Stimulated activated CD4-positive, alpha-beta T cell treated with anti-CD3 and anti-CD28 coated beads, Interleukin-2, amount 100 ng/mL, for 24 hours (primary cell): ENCODE measurements around the gene LRRK1.
A peak's percentile ranks its signal among the peaks of the same experiment; 100 is the strongest.

Experiments used
- DNase-seq, 2 donors: peaks; one replicate each; pipeline ENCODE4 v3.0.0-alpha.2; 2020

Gene LRRK1

GRCh38 chr15:101008158-101009139 lies 89.3 kb downstream of the LRRK1 start:
- peak; percentile 92 to 93 for DNase-seq

GRCh38 chr15:101009176-101009575 lies 90.0 kb downstream of the LRRK1 start:
- DNase-seq, result peak in 1 of 2 donors; percentile 10

GRCh38 chr15:101010781-101011180 lies 91.6 kb downstream of the LRRK1 start:
- peak in 1 of 2 donors; percentile 4 for DNase-seq

GRCh38 chr15:101012326-101013200 lies 93.4 kb downstream of the LRRK1 start:
- DNase-seq, result peak in 1 of 2 donors; percentile 11

- peak in 1 of 2 donors; percentile 9 for DNase-seq
Observed at GRCh38 chr15:101013201-101013550, 94.0 kb downstream of the LRRK1 start.

- peak in 1 of 2 donors; percentile 11 for DNase-seq
Observed at GRCh38 chr15:101013769-101014675, 94.9 kb downstream of the LRRK1 start.

GRCh38 chr15:101014921-101015841 lies 96.0 kb downstream of the LRRK1 start:
- DNase-seq, result peak; percentile 80 to 82

- DNase-seq, result no peak
Observed at GRCh38 chr15:101016581-101016980, 97.4 kb downstream of the LRRK1 start.

- no peak for DNase-seq
Observed at GRCh38 chr15:101017093-101017754, 98.1 kb downstream of the LRRK1 start.

GRCh38 chr15:101018016-101018415 lies 98.9 kb downstream of the LRRK1 start:
- no peak for DNase-seq

- DNase-seq, result peak in 1 of 2 donors; percentile 9
Observed at GRCh38 chr15:101018450-101018849, 99.3 kb downstream of the LRRK1 start.

GRCh38 chr15:101019366-101019896 lies 100.3 kb downstream of the LRRK1 start:
- DNase-seq, result peak in 1 of 2 donors; percentile 7

- DNase-seq, result peak in 1 of 2 donors; percentile 5
Observed at GRCh38 chr15:101020451-101020850, 101.3 kb downstream of the LRRK1 start.

GRCh38 chr15:101020945-101021344 lies 101.8 kb downstream of the LRRK1 start:
- DNase-seq, result peak in 1 of 2 donors; percentile 5

GRCh38 chr15:101022306-101022705 lies 103.1 kb downstream of the LRRK1 start:
- DNase-seq, result peak in 1 of 2 donors; percentile 14

GRCh38 chr15:101022876-101023275 lies 103.7 kb downstream of the LRRK1 start:
- peak in 1 of 2 donors; percentile 7 for DNase-seq

- DNase-seq, result no peak
Observed at GRCh38 chr15:101023501-101024072, 104.4 kb downstream of the LRRK1 start.

GRCh38 chr15:101024073-101024695 lies 105.0 kb downstream of the LRRK1 start:
- peak in 1 of 2 donors; percentile 10 for DNase-seq
